Rectal smooth muscle tissue (tissue), 1 donor: ENCODE data around the gene SLIT3.
"Not testable (repeated sequence)": the region's sequence is repeated elsewhere in the genome, so short reads cannot be mapped to it uniquely, and the experiment has no call there.

Experiments used
- H3K27ac ChIP-seq: one replicate; pipeline ENCODE4 v1.7.0; 2013; ENCODE audit warnings: low read depth, low read length, inconsistent platforms
- H3K27me3 ChIP-seq: one replicate; pipeline ENCODE4 v1.7.0; 2013; ENCODE audit warnings: low read length; ENCODE audit not compliant: control insufficient read depth, insufficient read depth
- H3K36me3 ChIP-seq: one replicate; pipeline ENCODE4 v1.7.0; 2013; ENCODE audit warnings: low read length; ENCODE audit not compliant: control insufficient read depth, insufficient read depth
- H3K4me1 ChIP-seq: one replicate; pipeline ENCODE4 v1.7.0; 2013; ENCODE audit warnings: low read length; ENCODE audit not compliant: control insufficient read depth, insufficient read depth
- H3K4me3 ChIP-seq: one replicate; pipeline ENCODE4 v1.7.0; 2013; ENCODE audit warnings: low read length
- H3K9ac ChIP-seq: one replicate; pipeline ENCODE4 v1.7.0; 2013; ENCODE audit warnings: low read length

Gene SLIT3

DNA sequence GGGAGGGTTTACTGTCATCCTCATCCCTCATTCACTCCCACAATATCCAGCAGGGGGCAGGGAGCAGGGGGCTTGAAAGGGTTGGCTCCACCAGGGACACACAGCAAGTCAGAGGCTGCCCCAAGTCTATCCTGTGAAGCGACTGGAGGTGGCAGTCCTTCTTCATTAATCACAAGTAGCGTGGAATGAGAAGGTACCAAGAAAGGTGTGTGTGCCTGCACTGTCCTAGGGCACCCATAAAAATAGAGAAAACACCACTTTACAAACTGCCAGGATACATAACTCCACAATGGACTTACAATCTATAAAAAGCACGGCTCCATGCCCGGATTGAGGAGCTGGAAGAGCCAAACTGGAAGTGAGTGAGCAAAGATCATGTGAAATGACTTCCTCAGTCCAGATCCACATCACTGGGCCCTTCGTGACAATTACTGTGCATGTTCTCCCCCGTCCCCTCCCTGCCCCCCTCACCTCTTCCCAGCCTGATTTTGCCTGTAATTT lies 183.9 kb downstream of the SLIT3 start:
- Histone ChIP-seq H3K9ac (no peak overlapping the region), H3K27me3 (no peaks in the 10 kb centered on the region), H3K4me1 (no peaks in the 10 kb centered on the region), H3K4me3 (no peak overlapping the region), H3K36me3 (no peaks in the 10 kb centered on the region), H3K27ac (no peak overlapping the region)

DNA sequence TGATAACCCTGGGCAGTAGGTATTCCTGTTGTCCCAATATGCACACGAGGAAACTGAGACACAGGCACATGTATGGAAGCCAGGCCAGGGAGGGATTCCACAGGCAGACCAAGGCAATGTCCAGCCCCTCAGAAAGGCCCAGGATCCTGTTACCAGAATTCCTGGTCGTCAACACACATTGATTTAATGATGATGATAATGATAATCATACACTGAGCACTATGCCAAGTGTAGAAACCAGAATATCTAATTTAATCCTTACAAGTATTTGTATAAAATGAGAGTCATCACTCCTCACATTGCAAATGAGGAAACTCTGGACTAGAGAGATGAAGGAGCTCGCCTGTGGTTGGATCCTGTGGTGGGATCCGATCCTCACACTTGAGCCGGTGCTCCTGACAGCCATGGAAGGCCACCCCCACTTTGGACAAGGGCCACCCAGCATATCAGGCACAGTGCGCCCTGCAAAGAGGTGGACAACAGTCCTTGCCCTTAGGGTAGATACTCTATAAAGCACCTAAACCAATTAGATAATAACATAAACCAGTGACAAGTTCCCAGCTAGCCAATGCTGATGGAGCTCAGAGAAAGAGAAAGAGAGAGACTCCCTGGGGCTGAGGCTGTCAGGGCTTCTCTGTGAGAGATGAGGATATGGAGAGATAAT lies 185.3 kb downstream of the SLIT3 start:
- Histone ChIP-seq H3K9ac (no peak overlapping the region), H3K27me3 (no peaks in the 10 kb centered on the region), H3K36me3 (no peaks in the 10 kb centered on the region), H3K4me3 (no peak overlapping the region), H3K4me1 (no peaks in the 10 kb centered on the region), H3K27ac (no peak overlapping the region)

- H3K36me3 ChIP-seq: no peaks in the 10 kb centered on the region
- no peak overlapping the region for H3K27ac ChIP-seq
- H3K4me1 ChIP-seq: no peaks in the 10 kb centered on the region
- no peak overlapping the region for H3K9ac ChIP-seq
- H3K27me3 ChIP-seq: no peaks in the 10 kb centered on the region
- H3K4me3 ChIP-seq: no peak overlapping the region
Measured at GRCh38 chr5:169114466-169115065, 186.4 kb downstream of the SLIT3 start.

GRCh38 chr5:169112016-169112415 lies 188.9 kb downstream of the SLIT3 start:
- Histone ChIP-seq H3K27ac (no peak overlapping the region), H3K4me1 (no peaks in the 10 kb centered on the region), H3K9ac (no peak overlapping the region), H3K4me3 (no peak overlapping the region), H3K27me3 (no peaks in the 10 kb centered on the region), H3K36me3 (no peaks in the 10 kb centered on the region)

GRCh38 chr5:169106911-169107706 lies 193.8 kb downstream of the SLIT3 start:
- Histone ChIP-seq H3K27ac (no peak overlapping the region), H3K4me3 (no peak overlapping the region), H3K9ac (no peak overlapping the region), H3K36me3 (no peaks in the 10 kb centered on the region), H3K27me3 (no peaks in the 10 kb centered on the region), H3K4me1 (no peaks in the 10 kb centered on the region)

DNA sequence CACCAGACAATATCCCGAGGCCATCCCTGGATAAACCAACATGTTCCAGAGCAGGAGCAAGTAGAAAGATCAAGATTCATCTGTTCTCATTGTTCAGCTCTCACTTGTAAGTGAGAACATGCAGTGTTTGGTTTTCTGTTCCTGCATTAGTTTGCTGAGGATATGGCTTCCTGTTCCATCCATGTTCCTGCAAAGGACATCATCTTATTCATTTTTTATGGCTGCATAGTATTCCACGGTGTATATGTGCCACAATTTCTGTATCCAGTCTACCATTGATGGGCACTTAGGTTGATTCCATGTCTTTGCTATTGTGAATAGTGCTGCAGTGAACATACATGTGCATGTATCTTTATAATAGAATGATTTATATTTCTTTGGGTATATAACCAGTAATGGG lies 195.4 kb downstream of the SLIT3 start:
- H3K4me3 ChIP-seq, H3K27me3 ChIP-seq, H3K4me1 ChIP-seq, H3K36me3 ChIP-seq, H3K27ac ChIP-seq, H3K9ac ChIP-seq: not testable (repeated sequence)

DNA sequence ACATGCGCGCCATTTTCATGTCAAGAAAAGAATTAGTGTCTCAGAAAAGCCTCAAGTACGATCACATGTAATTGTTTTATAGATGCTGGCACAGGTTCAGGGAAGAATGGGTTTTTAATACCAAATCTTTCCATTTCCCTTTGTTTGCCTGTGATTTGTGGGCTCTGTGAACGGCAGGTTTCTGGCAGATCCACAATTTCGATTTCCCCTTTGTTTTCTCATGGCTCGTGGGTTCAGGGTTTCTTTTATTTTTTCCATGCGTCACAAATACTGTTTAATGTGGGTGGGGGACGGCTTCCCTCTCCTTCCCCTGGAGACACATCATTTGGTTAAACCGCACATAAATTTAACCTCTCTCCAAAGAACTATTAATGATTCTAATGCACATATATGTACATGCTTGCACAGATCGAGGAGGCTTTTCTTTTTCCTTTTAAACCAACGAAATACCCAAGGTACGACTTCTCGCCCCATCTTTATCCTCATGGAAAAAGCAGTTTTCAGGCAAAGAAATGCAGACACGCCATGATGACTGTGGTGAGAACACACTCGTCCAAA lies 195.9 kb downstream of the SLIT3 start:
- H3K4me3 ChIP-seq: no peak overlapping the region
- no peak overlapping the region for H3K9ac ChIP-seq
- H3K4me1 ChIP-seq: no peaks in the 10 kb centered on the region
- no peaks in the 10 kb centered on the region for H3K27me3 ChIP-seq
- no peak overlapping the region for H3K27ac ChIP-seq
- no peaks in the 10 kb centered on the region for H3K36me3 ChIP-seq

GRCh38 chr5:169103586-169104181 lies 197.3 kb downstream of the SLIT3 start:
- H3K4me3 ChIP-seq: no peak overlapping the region
- no peaks in the 10 kb centered on the region for H3K27me3 ChIP-seq
- no peak overlapping the region for H3K9ac ChIP-seq
- H3K4me1 ChIP-seq: no peaks in the 10 kb centered on the region
- H3K27ac ChIP-seq: no peak overlapping the region
- no peaks in the 10 kb centered on the region for H3K36me3 ChIP-seq

GRCh38 chr5:169101966-169102365 lies 199.0 kb downstream of the SLIT3 start:
- H3K4me3 ChIP-seq: no peak overlapping the region
- H3K9ac ChIP-seq: no peak overlapping the region
- no peaks in the 10 kb centered on the region for H3K4me1 ChIP-seq
- no peak overlapping the region for H3K27ac ChIP-seq
- H3K27me3 ChIP-seq: no peaks in the 10 kb centered on the region
- H3K36me3 ChIP-seq: no peaks in the 10 kb centered on the region

DNA sequence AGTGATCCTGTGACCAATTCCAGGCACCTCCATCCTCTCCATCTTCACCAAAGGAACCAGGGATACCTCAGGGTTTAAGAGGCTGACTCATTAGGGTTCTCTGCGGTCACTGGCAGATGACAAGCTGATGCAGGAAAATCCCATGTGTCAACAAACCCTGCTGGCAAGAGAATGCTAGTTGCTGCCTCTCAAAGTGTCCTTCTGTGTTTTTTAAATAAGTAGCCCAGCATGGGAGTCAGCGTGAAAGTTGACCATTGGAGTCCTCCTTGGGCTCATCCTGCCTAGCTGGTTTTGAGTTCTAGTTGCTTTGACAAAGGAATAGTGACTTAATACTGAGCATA lies 200.2 kb downstream of the SLIT3 start:
- Histone ChIP-seq H3K4me3 (no peak overlapping the region), H3K4me1 (no peaks in the 10 kb centered on the region), H3K27ac (no peak overlapping the region), H3K27me3 (no peaks in the 10 kb centered on the region), H3K9ac (no peak overlapping the region), H3K36me3 (no peaks in the 10 kb centered on the region)

GRCh38 chr5:169099801-169100734 lies 200.9 kb downstream of the SLIT3 start:
- Histone ChIP-seq H3K4me3 (no peak overlapping the region), H3K36me3 (no peaks in the 10 kb centered on the region), H3K27ac (no peak overlapping the region), H3K4me1 (no peaks in the 10 kb centered on the region), H3K27me3 (no peaks in the 10 kb centered on the region), H3K9ac (no peak overlapping the region)
